Upper lobe of left lung (tissue), 6 donors: Measurements from ENCODE around the gene NSUN5. TPM values are rescaled to one million over a fixed set of nuclear protein-coding genes. Genes with fewer than 3 reads are reported as not detected.

Experiments used
- ATAC-seq, 2 donors: fragments of 200-7000 bp; cut with Tn5 transposase; one replicate each; pipeline ENCODE4 v1.9.1; 2022; ENCODE audit warnings: mild to moderate bottlenecking in 2 of 2, moderate library complexity in 2 of 2; ENCODE audit not compliant: low FRiP score in 2 of 2
- DNase-seq, 2 donors: peaks; one replicate each; pipeline ENCODE4 v3.0.0-alpha.2; 2019 to 2020
- H3K27ac ChIP-seq, 4 donors: fragments of 200-600 bp; sonication (generic); one replicate each; pipeline ENCODE4 v1.5.1; 2016 to 2019
- H3K27me3 ChIP-seq, 4 donors: fragments of 200-600 bp; sonication (generic); one replicate each; pipeline ENCODE4 v1.5.1; 2017 to 2019
- H3K36me3 ChIP-seq, 4 donors: fragments of 200-600 bp; sonication (generic); one replicate each; pipeline ENCODE4 v1.5.1; 2016 to 2019
- H3K4me1 ChIP-seq, 4 donors: fragments of 200-600 bp; sonication (generic); one replicate each; pipeline ENCODE4 v1.5.1; 2018 to 2019
- H3K4me3 ChIP-seq, 4 donors: fragments of 200-600 bp; sonication (generic); one replicate each; pipeline ENCODE4 v1.5.1; 2017 to 2019; ENCODE audit warnings: mild to moderate bottlenecking in 2 of 4, moderate library complexity in 1 of 4
- H3K9me3 ChIP-seq, 4 donors: fragments of 200-600 bp; sonication (generic); one replicate each; pipeline ENCODE4 v1.5.1; 2018 to 2019
- CTCF ChIP-seq, 6 experiments: fragments of 450-650 bp in 4 of 6; fragments of 200-600 bp in 2 of 6; sonication (generic) in 2 of 6; IDR thresholded peaks; one replicate each; pipeline ENCODE4 v1.5.1; 2016 to 2019; ENCODE audit warnings: antibody characterized with exemption in 6 of 6
- EP300 ChIP-seq, 4 donors: sonication (generic); formaldehyde crosslinking; IDR thresholded peaks; one replicate each; pipeline ENCODE4 v1.5.1; 2017; ENCODE audit warnings: antibody characterized with exemption in 4 of 4, control low read depth in 2 of 4
- POLR2A ChIP-seq, 4 donors: fragments of 450-650 bp; IDR thresholded peaks; one replicate each; pipeline ENCODE4 v1.5.1; 2016 to 2017; ENCODE audit warnings: antibody characterized with exemption in 4 of 4, mild to moderate bottlenecking in 2 of 4
- POLR2AphosphoS5 ChIP-seq, 2 donors: sonication (generic); formaldehyde crosslinking; IDR thresholded peaks; one replicate each; pipeline ENCODE4 v1.5.1; 2017; ENCODE audit warnings: antibody characterized with exemption in 2 of 2
- WGBS, 2 donors: methylation state at CpG; one replicate each; pipeline ENCODE4 v1.1.5; 2017 to 2018; 5-methylcytosine and 5-hydroxymethylcytosine counted together
- total RNA-seq, 6 donors: library from RNA; depleted of rRNA in 4 of 6; stranded (reverse); fragments of >200 nt in 4 of 6; gene quantifications; one replicate each; pipeline versions ENCODE4 v1.1.0 to v1.2.1, GENCODE V29; 2016 to 2021
- donor health status: DM: no; HTN: no; CAD: no; lungs with moderate emphysema.
- donor health status: DM: no; HTN: yes; CAD: no; lungs with severe emphysema.

NSUN5 gene
- total RNA-seq, 6 donors from 2014 or later = 19.4 to 34.5 (median 30.9) TPM

GRCh38 chr7:73352784-73353183, 44.2 kb upstream of the NSUN5 start:
- no peaks in the 10 kb centered on the region for H3K36me3 ChIP-seq
- no peak overlapping the region for H3K4me3 ChIP-seq
- no peaks in the 10 kb centered on the region for H3K9me3 ChIP-seq
- TF ChIP-seq POLR2AphosphoS5 (IDR thresholded peaks at IDR 0.05) (no peak), CTCF (IDR thresholded peaks at IDR 0.05) (no peak), POLR2A (IDR thresholded peaks at IDR 0.05) (no peak), EP300 (IDR thresholded peaks at IDR 0.05) (no peak)
- ATAC-seq (no peak), DNase-seq (no peak)
- H3K27ac ChIP-seq = no peak overlapping the region
- no peaks in the 10 kb centered on the region for H3K27me3 ChIP-seq
- H3K4me1 ChIP-seq = peaks cover 0 to 2% (median 0%) of the 10 kb centered on the region in 4 donors
- WGBS, 2 donors = 90 to 95% methylated on average over 3 of the region's 3 CpGs

- no peaks in the 10 kb centered on the region for H3K27me3 ChIP-seq
- ATAC-seq = no peak
- no peak for DNase-seq
- H3K27ac ChIP-seq = no peak overlapping the region
- H3K4me3 ChIP-seq = no peak overlapping the region
- no peaks in the 10 kb centered on the region for H3K36me3 ChIP-seq
- whole genome bisulfite sequencing, 2 donors = 41 to 65% methylated on average over 6 of the region's 6 CpGs
- no peaks in the 10 kb centered on the region for H3K4me1 ChIP-seq
- no peak for TF ChIP-seq POLR2A (IDR thresholded peaks at IDR 0.05)
- no peak for TF ChIP-seq CTCF (IDR thresholded peaks at IDR 0.05)
- TF ChIP-seq POLR2AphosphoS5 (IDR thresholded peaks at IDR 0.05) = no peak
- no peak for TF ChIP-seq EP300 (IDR thresholded peaks at IDR 0.05)
- no peaks in the 10 kb centered on the region for H3K9me3 ChIP-seq
Measured at GRCh38 chr7:73351447-73352167, 43.0 kb upstream of the NSUN5 start.

- Histone ChIP-seq H3K36me3 (no peaks in the 10 kb centered on the region), H3K4me1 (no peaks in the 10 kb centered on the region), H3K4me3 (no peak overlapping the region), H3K27ac (no peak overlapping the region), H3K27me3 (no peaks in the 10 kb centered on the region), H3K9me3 (no peaks in the 10 kb centered on the region)
- DNase-seq (no peak), ATAC-seq (no peak)
- 79 to 87% methylated on average over 8 to 12 of the region's 12 CpGs for WGBS, 2 donors
- TF ChIP-seq EP300 (IDR thresholded peaks at IDR 0.05) (no peak), CTCF (IDR thresholded peaks at IDR 0.05) (no peak), POLR2AphosphoS5 (IDR thresholded peaks at IDR 0.05) (no peak), POLR2A (IDR thresholded peaks at IDR 0.05) (no peak)
Measured at GRCh38 chr7:73350306-73351068, 41.9 kb upstream of the NSUN5 start.

- Histone ChIP-seq H3K4me1 (no peaks in the 10 kb centered on the region), H3K36me3 (no peaks in the 10 kb centered on the region), H3K4me3 (no peak overlapping the region), H3K9me3 (no peaks in the 10 kb centered on the region), H3K27ac (no peak overlapping the region), H3K27me3 (no peaks in the 10 kb centered on the region)
- WGBS, 2 donors = 89 to 92% methylated on average over 6 of the region's 6 CpGs
- TF ChIP-seq POLR2A (IDR thresholded peaks at IDR 0.05) = no peak
- no peak for TF ChIP-seq CTCF (IDR thresholded peaks at IDR 0.05)
- TF ChIP-seq EP300 (IDR thresholded peaks at IDR 0.05) = no peak
- TF ChIP-seq POLR2AphosphoS5 (IDR thresholded peaks at IDR 0.05) = no peak
- DNase-seq (no peak), ATAC-seq (no peak)
Measured at GRCh38 chr7:73349763-73350162, 41.1 kb upstream of the NSUN5 start.
